Retinal pigment epithelial cell (primary cell): ENCODE results near the gene MARS2.

Source experiments
- DNase-seq: peaks from one replicate; pipeline ENCODE4 v3.0.0-alpha.2; 2010; ENCODE audit warnings: low read depth
- H3K4me3 ChIP-seq: 2 replicates; pipeline ENCODE4 v1.5.1; 2011; ENCODE audit warnings: mild to moderate bottlenecking, low read length, control low read depth, moderate library complexity
- TF ChIP-seq, protein P1 (sequence below): conservative IDR thresholded peaks from 2 replicates; pipeline ENCODE4 v1.5.1; 2011; ENCODE audit warnings: low read depth, low read length, control low read depth, inconsistent platforms

The MARS2 gene

GRCh38 chr2:197673106-197673505 is 32.1 kb upstream of the MARS2 start:
- no peak for DNase-seq
- TF ChIP-seq, protein P1, sequence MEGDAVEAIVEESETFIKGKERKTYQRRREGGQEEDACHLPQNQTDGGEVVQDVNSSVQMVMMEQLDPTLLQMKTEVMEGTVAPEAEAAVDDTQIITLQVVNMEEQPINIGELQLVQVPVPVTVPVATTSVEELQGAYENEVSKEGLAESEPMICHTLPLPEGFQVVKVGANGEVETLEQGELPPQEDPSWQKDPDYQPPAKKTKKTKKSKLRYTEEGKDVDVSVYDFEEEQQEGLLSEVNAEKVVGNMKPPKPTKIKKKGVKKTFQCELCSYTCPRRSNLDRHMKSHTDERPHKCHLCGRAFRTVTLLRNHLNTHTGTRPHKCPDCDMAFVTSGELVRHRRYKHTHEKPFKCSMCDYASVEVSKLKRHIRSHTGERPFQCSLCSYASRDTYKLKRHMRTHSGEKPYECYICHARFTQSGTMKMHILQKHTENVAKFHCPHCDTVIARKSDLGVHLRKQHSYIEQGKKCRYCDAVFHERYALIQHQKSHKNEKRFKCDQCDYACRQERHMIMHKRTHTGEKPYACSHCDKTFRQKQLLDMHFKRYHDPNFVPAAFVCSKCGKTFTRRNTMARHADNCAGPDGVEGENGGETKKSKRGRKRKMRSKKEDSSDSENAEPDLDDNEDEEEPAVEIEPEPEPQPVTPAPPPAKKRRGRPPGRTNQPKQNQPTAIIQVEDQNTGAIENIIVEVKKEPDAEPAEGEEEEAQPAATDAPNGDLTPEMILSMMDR, result no peak
- no peak overlapping the region for H3K4me3 ChIP-seq

DNA sequence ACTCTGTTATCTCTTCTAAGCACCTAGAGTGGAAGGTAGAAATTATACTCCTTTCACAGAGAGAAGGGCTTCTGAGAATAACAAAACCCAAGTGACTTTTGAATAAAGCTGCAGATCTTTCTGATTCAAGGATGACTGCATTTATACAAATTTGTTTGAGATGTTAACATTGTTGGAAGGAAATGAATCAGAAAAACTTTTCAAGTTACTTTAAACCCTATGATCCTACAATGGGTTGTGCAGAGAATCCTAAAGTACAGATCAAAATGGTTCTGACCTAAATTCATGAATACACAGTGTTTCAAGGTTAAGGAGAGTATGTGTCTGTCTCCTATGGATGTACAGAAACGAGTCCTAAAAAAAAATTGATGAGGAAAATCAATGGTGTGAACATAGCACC is 31.6 kb upstream of the MARS2 start:
- TF ChIP-seq, protein P1, result no peak
- no peak overlapping the region for H3K4me3 ChIP-seq

DNA sequence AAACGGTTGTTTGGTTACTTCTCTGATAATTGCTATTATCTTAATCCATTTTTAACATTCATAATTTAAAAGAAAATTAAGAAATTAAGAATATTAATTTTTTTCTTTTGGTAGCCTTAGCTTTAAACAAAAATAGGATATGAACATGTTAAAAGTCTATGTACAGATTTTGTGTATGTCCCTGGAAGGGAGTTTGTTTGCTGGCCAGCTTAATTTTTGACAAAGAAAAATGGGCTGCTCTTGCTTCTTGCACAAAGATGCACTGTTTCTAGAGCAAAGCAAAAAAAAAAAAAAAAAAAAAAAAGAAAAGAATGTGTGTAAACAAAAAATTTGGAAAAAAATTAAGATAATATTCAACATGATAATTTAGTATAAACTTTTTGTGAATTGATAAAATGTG is 31.1 kb upstream of the MARS2 start:
- no peak overlapping the region for H3K4me3 ChIP-seq
- DNase-seq, result no peak
- TF ChIP-seq, protein P1, result no peak

More for the DNA sequence above, 31.6 kb upstream of the MARS2 start:
- DNase-seq, result no peak

DNA sequence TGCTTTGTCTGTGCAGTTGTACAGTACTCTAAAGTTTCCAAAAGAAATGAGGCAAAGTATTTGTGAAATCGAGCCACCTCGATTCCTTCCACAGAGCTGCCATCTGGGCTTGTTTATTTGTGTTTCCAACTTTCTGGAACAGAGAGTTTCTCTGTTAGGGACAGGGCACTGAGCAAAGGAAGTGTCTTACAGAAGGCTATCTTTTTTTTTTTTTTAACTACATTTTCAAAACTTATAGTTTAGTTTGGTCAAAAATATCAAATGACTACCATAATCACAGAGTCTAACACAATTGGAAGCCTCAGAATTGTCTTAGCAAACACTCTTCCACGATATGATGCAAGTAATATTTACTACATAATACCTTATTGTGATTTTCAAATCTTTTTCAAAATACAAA is 30.6 kb upstream of the MARS2 start:
- DNase-seq, result no peak
- TF ChIP-seq, protein P1, result no peak
- no peak overlapping the region for H3K4me3 ChIP-seq

DNA sequence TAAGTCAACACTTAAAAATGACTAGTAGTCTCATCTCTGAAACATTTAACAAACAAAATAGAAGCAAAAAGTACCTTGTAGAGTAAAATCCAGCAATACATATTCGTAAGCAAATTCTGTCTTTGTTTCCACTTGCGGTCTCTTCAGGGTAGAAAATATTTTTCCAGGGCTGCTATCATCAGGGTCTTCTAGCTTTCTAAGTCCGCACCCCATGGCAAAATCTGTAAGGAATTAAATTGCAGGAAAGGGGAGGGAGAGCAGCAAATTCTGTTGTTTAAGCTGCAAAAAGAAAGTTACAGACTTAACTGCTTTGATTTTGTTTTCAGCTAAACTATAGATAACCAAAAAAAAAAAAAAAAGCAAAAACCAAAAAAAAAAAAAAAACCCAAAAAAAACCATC is 29.9 kb upstream of the MARS2 start, which contains the start of gene RFTN2:
RFTN2 (minus strand) TSS at position 342 of the 400 bp plus-strand sequence; CDS start at position 213, 129 bp downstream.
- no peak for DNase-seq
- H3K4me3 ChIP-seq, result peak within 1 kb of the TSS; percentile 35
- TF ChIP-seq, protein P1, result no peak

DNA sequence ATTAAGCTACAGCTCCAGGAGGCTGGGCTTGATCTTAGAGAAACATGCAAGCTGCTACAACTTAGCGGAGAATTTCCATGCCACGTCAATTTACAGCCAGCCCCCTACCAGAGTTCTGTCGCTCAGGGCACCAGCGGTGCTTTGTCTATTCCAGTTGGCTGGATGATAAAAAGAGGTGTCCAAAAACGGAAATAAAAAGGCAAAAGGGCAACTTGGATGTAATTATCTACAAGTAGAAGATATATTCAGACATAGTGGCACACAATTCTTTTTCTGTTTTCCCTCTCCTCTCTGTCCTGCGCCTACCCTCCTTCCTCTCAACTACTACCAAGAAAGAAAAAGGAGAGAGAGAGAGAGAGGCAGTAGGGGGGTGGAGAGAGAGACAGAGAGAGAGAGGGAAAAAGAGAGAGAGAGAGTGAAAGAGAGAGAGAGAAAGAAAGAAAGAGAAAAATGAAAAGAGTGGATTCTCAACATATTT is 29.4 kb upstream of the MARS2 start:
- no peak for DNase-seq
- TF ChIP-seq, protein P1, result no peak
- peak overlapping the region; percentile 35 for H3K4me3 ChIP-seq

- TF ChIP-seq, protein P1, result no peak
- no peak overlapping the region for H3K4me3 ChIP-seq
- no peak for DNase-seq
These were observed 28.1 kb upstream of the MARS2 start for GRCh38 chr2:197677056-197677455.
